ENCODE data around the gene ULK3.

Gene ULK3

GRCh38 chr15:74825866-74826265, 17.1 kb downstream of the ULK3 start:
- Mint-ChIP-seq H3K9me3 (no peaks in the 10 kb centered on the region), H3K27ac (no peak overlapping the region), H3K4me1 (peaks cover 22% of the 10 kb centered on the region), H3K4me3 (no peak overlapping the region), H3K27me3 (peaks cover 51% of the 10 kb centered on the region), H3K36me3 (no peaks in the 10 kb centered on the region)
- no peak for ATAC-seq

GRCh38 chr15:74824976-74825375, 18.0 kb downstream of the ULK3 start:
- H3K27me3 Mint-ChIP-seq = peaks cover 51% of the 10 kb centered on the region
- H3K4me1 Mint-ChIP-seq = peaks cover 30% of the 10 kb centered on the region
- ATAC-seq = no peak
- H3K9me3 Mint-ChIP-seq = no peaks in the 10 kb centered on the region
- no peaks in the 10 kb centered on the region for H3K36me3 Mint-ChIP-seq
- H3K4me3 Mint-ChIP-seq = no peak overlapping the region
- H3K27ac Mint-ChIP-seq = no peak overlapping the region

- H3K36me3 Mint-ChIP-seq = no peaks in the 10 kb centered on the region
- H3K27me3 Mint-ChIP-seq = peaks cover 44% of the 10 kb centered on the region
- H3K27ac Mint-ChIP-seq = no peak overlapping the region
- ATAC-seq = no peak
- peaks cover 46% of the 10 kb centered on the region for H3K4me1 Mint-ChIP-seq
- no peak overlapping the region for H3K4me3 Mint-ChIP-seq
- no peaks in the 10 kb centered on the region for H3K9me3 Mint-ChIP-seq
Observed at GRCh38 chr15:74823324-74823723, 19.6 kb downstream of the ULK3 start.

GRCh38 chr15:74822233-74822632, 20.7 kb downstream of the ULK3 start:
- H3K4me3 Mint-ChIP-seq = no peak overlapping the region
- no peaks in the 10 kb centered on the region for H3K36me3 Mint-ChIP-seq
- peaks cover 50% of the 10 kb centered on the region for H3K4me1 Mint-ChIP-seq
- no peak for ATAC-seq
- H3K27me3 Mint-ChIP-seq = peaks cover 40% of the 10 kb centered on the region
- no peaks in the 10 kb centered on the region for H3K9me3 Mint-ChIP-seq
- H3K27ac Mint-ChIP-seq = no peak overlapping the region

GRCh38 chr15:74821790-74822158, 21.2 kb downstream of the ULK3 start:
- Mint-ChIP-seq H3K27me3 (peaks cover 39% of the 10 kb centered on the region), H3K9me3 (no peaks in the 10 kb centered on the region), H3K36me3 (no peaks in the 10 kb centered on the region), H3K4me3 (no peak overlapping the region), H3K27ac (peak overlapping the region; percentile 48), H3K4me1 (peaks cover 54% of the 10 kb centered on the region)
- no peak for ATAC-seq

- peaks cover 51% of the 10 kb centered on the region for H3K4me1 Mint-ChIP-seq
- peak overlapping the region; percentile 55 for H3K4me3 Mint-ChIP-seq
- ATAC-seq = peak; percentile 86
- peaks cover 33% of the 10 kb centered on the region for H3K27me3 Mint-ChIP-seq
- H3K36me3 Mint-ChIP-seq = no peaks in the 10 kb centered on the region
- H3K27ac Mint-ChIP-seq = peak overlapping the region; percentile 48
- no peaks in the 10 kb centered on the region for H3K9me3 Mint-ChIP-seq
Observed at GRCh38 chr15:74821091-74821789, 21.7 kb downstream of the ULK3 start.

DNA sequence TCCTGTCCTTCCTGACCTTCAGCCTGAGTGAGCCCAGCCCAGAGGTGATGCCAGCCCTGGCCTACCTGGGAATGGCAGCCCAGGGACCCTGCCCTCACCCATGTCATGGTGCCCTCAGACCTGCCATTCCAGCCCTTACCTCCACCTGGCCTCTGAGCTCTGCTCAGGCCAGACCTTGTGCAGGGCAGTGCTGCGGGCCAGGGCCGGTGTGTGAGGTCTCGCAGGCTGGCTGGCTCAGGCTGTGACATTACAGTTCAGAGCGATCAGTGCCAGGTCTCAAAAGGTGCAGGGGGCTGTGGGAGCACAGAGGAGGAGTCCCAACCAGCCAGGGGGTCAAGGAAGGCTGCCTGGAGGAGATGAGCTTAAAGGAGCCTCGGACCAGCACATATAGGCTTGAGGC, 22.9 kb downstream of the ULK3 start:
- Mint-ChIP-seq H3K36me3 (no peaks in the 10 kb centered on the region), H3K4me1 (peaks cover 58% of the 10 kb centered on the region)
- ATAC-seq = no peak

GRCh38 chr15:74817370-74817737, 25.6 kb downstream of the ULK3 start:
- H3K36me3 Mint-ChIP-seq = no peaks in the 10 kb centered on the region
- H3K27me3 Mint-ChIP-seq = peaks cover 9% of the 10 kb centered on the region
- no peaks in the 10 kb centered on the region for H3K9me3 Mint-ChIP-seq
- H3K4me3 Mint-ChIP-seq = no peak overlapping the region
- ATAC-seq = no peak
- no peak overlapping the region for H3K27ac Mint-ChIP-seq
- H3K4me1 Mint-ChIP-seq = peaks cover 56% of the 10 kb centered on the region

More for the DNA sequence above, 22.9 kb downstream of the ULK3 start:
- no peak overlapping the region for H3K4me3 Mint-ChIP-seq
- peak overlapping the region; percentile 14 for H3K27ac Mint-ChIP-seq
- H3K27me3 Mint-ChIP-seq = peaks cover 23% of the 10 kb centered on the region
- H3K9me3 Mint-ChIP-seq = no peaks in the 10 kb centered on the region

GRCh38 chr15:74816624-74817369, 26.2 kb downstream of the ULK3 start:
- Mint-ChIP-seq H3K4me3 (no peak overlapping the region), H3K36me3 (no peaks in the 10 kb centered on the region), H3K27me3 (peaks cover 9% of the 10 kb centered on the region), H3K27ac (no peak overlapping the region), H3K4me1 (peaks cover 51% of the 10 kb centered on the region), H3K9me3 (no peaks in the 10 kb centered on the region)
- no peak for ATAC-seq

- peaks cover 9% of the 10 kb centered on the region for H3K27me3 Mint-ChIP-seq
- ATAC-seq = peak; percentile 20
- peaks cover 42% of the 10 kb centered on the region for H3K4me1 Mint-ChIP-seq
- H3K4me3 Mint-ChIP-seq = no peak overlapping the region
- H3K9me3 Mint-ChIP-seq = no peaks in the 10 kb centered on the region
- H3K27ac Mint-ChIP-seq = no peak overlapping the region
- no peaks in the 10 kb centered on the region for H3K36me3 Mint-ChIP-seq
Observed at GRCh38 chr15:74815961-74816360, 27.0 kb downstream of the ULK3 start.

GRCh38 chr15:74815121-74815934, 27.6 kb downstream of the ULK3 start:
- no peak for ATAC-seq
- Mint-ChIP-seq H3K36me3 (no peaks in the 10 kb centered on the region), H3K4me1 (peaks cover 36% of the 10 kb centered on the region), H3K9me3 (no peaks in the 10 kb centered on the region), H3K4me3 (no peak overlapping the region), H3K27ac (peak overlapping the region; percentile 10), H3K27me3 (peaks cover 9% of the 10 kb centered on the region)

DNA sequence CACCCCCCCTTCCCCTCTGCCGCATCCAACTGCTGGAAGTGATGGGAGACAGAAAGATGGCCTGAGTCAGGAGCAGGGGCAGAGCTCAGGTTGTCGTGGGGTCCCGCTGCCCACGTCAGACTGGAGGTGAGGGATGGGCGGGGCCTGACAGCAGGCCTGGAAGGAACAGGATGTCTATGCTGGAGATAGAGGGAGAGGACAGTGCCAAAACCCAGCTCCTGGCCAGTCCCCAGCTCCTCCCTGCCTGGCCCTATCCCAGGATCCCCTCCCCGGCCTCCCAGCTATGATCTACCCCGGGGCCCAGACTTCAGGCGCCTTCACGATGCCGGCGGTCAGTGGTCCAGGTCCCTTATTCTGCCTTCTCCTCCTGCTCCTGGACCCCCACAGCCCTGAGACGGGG, 30.4 kb downstream of the ULK3 start, which contains the start of gene LMAN1L:
Gene LMAN1L, plus strand, starts transcription at position 303 of the 400 bp plus-strand sequence. Its CDS starts 20 bp downstream, at position 323.
- ATAC-seq = no peak
- Mint-ChIP-seq H3K9me3 (no peaks in the 10 kb centered on the region), H3K27me3 (peaks cover 6% of the 10 kb centered on the region), H3K4me3 (no peak within 1 kb of the TSS), H3K36me3 (no peaks in the 10 kb centered on the region), H3K27ac (no peak within 1 kb of the TSS), H3K4me1 (peaks cover 38% of the 10 kb centered on the region)

GRCh38 chr15:74809956-74810355, 33.0 kb downstream of the ULK3 start:
- Mint-ChIP-seq H3K9me3 (no peaks in the 10 kb centered on the region), H3K4me3 (no peak overlapping the region), H3K27me3 (no peaks in the 10 kb centered on the region), H3K36me3 (peaks cover 1% of the 10 kb centered on the region), H3K27ac (no peak overlapping the region), H3K4me1 (peaks cover 38% of the 10 kb centered on the region)
- ATAC-seq = no peak

DNA sequence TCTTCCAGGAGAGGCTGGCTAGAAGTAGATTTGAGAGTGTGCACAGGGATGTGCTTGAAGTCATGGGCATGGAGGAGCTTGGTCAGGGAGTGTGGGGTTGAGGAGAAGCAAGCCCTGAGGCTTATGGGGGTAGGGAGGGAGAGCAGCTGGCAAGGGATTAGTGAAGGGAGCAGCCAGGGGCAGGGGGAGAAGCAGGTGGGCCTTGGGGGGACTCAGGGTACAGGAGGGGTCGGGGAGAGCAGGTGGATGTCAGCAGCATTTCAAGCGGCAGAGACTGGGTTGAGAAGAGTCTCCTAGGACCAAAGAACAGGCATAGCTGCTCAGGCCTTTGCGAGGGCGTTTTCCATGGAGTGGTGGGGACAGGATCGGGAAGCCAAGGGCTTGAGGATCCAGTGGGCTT, 33.7 kb downstream of the ULK3 start:
- H3K9me3 Mint-ChIP-seq = no peaks in the 10 kb centered on the region
- peaks cover 8% of the 10 kb centered on the region for H3K36me3 Mint-ChIP-seq
- H3K27me3 Mint-ChIP-seq = no peaks in the 10 kb centered on the region
- ATAC-seq = no peak
- peaks cover 44% of the 10 kb centered on the region for H3K4me1 Mint-ChIP-seq
- no peak overlapping the region for H3K4me3 Mint-ChIP-seq
- peak overlapping the region; percentile 77 for H3K27ac Mint-ChIP-seq

- ATAC-seq = no peak
- H3K36me3 Mint-ChIP-seq = peaks cover 13% of the 10 kb centered on the region
- H3K9me3 Mint-ChIP-seq = no peaks in the 10 kb centered on the region
- peaks cover 47% of the 10 kb centered on the region for H3K4me1 Mint-ChIP-seq
- no peaks in the 10 kb centered on the region for H3K27me3 Mint-ChIP-seq
- peak overlapping the region; percentile 77 for H3K27ac Mint-ChIP-seq
- no peak overlapping the region for H3K4me3 Mint-ChIP-seq
Observed at GRCh38 chr15:74808840-74809229, 34.1 kb downstream of the ULK3 start.
